Activated CD8-positive, alpha-beta memory T cell treated with anti-CD3 and anti-CD28 coated beads for 24 hours (primary cell): Measurements from ENCODE around the gene PCBP3.
A peak's percentile ranks its signal among the peaks of the same experiment; 100 is the strongest.

ENCODE experiments used
- DNase-seq: peaks from one replicate; pipeline ENCODE4 v3.0.0-alpha.2; 2020

The PCBP3 gene

DNA sequence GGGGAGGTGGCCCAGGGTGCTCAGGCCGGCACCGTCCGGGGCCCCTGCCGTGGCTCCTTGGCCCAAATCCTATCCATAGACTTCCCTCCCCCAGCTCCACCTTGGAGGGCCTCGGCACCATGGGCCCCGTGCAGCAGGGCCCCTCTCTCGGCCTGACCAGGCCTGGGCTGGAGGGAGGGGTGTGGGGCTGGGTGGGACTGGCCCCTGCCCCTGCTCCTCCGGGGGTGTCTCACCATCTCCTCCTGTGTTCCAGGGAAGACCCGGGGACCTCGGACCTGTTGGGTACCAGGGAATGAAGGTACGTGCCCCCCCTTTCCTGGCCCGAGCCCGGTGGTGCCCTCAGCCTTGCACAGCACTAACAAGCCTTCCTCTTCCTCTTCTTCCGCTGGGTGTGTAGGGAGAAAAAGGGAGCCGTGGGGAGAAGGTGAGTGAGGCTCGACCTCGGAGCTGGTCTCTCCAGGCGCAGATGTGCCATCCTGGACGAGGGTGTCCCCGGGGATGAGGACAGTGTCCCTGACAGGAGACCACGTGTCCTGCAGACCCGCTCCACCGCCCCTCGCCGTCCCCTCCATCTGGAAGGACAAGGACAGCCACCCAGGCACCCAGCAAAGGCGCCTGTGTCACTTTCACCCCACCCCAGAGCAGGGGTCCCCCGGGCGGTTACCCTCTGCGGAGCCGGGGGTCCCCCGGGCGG lies 346.0 kb downstream of the PCBP3 start:
- no peak for DNase-seq

DNA sequence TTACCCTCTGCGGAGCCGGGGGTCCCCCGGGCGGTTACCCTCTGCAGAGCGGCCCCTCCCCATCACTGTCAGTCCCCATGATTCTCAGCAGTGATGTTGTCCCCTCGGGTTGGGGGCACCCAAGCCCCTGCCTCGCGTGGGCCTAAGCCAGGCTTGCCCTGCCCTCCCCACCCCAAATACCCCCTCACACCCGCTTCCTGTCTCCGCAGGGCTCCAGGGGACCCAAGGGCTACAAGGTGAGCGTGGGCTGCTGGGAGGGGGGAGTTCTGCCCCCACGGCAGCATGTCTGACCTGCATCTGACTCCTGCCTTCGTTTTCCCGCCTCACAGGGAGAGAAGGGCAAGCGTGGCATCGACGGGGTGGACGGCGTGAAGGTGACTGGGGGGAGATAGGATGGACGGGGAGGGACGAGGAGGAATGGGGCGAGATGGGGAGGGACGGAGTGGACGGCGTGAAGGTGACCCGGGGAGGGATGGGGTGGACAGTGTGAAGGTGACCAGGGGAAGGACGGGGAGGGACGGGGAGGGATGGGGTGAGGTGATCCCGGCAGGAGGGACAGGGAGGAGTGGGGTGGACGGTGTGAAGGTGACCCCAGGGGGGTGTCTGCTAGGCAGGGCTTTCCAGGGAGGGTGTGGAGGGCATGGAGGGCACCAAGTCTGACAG lies 346.7 kb downstream of the PCBP3 start:
- no peak for DNase-seq

DNA sequence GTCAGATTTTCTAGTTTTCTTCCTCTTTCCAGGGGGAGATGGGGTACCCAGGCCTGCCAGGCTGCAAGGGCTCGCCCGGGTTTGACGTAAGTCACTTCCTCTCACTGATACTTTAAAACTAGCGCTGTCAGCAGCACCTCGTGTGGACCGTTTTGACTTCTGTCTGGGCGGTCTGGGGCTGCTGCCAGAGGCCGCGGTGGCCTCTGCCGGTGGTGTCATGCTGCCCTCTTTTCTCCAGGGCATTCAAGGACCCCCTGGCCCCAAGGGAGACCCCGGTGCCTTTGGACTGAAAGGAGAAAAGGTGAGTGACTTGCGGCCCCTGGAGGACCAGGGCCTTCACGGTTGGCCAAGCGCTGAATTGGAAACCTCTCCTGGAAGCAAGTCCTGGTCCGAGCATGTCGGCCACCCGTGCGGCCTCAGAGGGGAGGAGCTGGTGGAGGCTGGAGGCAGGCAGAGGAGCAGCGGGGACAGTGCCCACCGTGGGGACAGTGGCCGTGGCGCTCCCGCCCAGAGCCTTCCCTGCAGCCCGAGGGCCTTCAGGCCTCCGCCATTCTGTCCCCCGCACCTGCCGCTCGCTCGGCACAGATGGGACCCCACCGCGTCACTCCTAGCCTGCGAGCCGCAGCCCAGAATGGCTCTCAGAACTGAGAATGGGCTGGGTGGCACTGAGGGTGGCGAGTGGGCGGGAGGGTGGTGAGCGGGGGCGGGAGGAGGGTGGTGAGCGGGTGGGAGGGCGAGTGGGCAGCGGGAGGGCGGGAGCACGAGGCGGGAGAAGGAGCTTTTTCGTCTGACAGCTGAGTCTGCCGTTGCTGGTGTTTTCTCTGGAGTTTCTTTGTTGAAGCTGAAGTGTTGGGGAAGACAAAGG lies 347.4 kb downstream of the PCBP3 start:
- DNase-seq, result peak; percentile 49

DNA sequence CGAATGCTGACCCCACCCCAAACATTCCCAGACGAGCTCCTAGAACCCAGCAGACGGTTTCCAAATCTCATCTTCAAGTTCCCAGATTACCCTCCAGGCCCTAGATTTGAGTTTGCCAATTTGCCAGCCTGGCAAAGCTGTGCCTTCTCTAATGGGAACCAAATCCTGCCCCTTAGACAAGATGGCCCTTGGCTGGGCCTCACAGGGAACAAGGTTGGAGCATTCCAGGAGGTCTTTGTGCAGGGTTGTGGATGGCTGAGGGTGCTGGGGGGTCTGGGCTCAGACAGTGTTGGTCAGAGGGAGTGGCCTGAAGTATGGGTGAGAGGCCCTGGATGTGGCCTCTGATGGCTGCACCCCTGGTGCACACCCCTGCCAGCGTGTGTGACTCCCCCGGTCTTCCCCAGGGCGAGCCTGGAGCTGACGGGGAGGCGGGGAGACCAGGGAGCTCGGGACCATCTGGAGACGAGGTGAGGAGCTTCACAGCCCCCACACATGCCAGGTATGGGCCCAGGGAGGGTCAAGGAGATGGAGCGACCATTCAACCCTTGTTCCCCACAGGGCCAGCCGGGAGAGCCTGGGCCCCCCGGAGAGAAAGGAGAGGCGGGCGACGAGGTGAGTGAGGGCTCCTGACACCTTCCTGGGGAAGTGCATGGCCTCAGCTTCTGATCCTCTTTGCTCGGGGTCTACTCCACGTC lies 348.2 kb downstream of the PCBP3 start:
- no peak for DNase-seq
